LNCaP clone FGC (cell line): ENCODE data around the gene MMRN1.
"Not testable (repeated sequence)": the region's sequence is repeated elsewhere in the genome, so short reads cannot be mapped to it uniquely, and the experiment has no call there.

Source experiments
- DNase-seq: peaks from one replicate; pipeline ENCODE4 v3.0.0-alpha.2; 2011; ENCODE audit warnings: low read depth
- H3K4me3 ChIP-seq: 2 replicates; pipeline ENCODE4 v1.5.1; 2011; ENCODE audit warnings: mild to moderate bottlenecking, low read depth, low read length, control low read depth
- TF ChIP-seq, protein P1 (sequence below): IDR thresholded peaks from 2 replicates; pipeline ENCODE4 v1.5.1; 2012; ENCODE audit warnings: mild to moderate bottlenecking; ENCODE audit not compliant: control insufficient read depth, insufficient read depth; ENCODE audit errors: extremely low read depth

The MMRN1 gene

DNA sequence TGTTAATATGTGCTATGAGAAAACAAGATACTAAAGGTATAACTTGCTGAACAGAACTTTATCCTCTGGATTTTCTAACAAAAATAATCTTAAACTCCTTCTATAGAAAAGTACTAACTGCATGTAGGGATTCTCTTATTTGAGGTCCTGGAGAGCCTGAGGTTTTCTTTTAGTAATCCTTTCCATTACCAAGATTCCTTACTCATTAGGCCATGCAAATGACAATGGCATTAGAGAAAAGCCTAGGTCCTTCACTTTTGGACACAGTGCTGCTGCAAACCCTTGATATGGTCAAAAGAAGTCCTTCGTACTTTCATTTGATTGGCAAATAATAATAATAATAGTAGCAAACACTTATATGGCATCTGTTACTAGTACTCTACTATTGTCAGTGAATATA, 3.2 kb downstream of the MMRN1 start:
- TF ChIP-seq, protein P1, sequence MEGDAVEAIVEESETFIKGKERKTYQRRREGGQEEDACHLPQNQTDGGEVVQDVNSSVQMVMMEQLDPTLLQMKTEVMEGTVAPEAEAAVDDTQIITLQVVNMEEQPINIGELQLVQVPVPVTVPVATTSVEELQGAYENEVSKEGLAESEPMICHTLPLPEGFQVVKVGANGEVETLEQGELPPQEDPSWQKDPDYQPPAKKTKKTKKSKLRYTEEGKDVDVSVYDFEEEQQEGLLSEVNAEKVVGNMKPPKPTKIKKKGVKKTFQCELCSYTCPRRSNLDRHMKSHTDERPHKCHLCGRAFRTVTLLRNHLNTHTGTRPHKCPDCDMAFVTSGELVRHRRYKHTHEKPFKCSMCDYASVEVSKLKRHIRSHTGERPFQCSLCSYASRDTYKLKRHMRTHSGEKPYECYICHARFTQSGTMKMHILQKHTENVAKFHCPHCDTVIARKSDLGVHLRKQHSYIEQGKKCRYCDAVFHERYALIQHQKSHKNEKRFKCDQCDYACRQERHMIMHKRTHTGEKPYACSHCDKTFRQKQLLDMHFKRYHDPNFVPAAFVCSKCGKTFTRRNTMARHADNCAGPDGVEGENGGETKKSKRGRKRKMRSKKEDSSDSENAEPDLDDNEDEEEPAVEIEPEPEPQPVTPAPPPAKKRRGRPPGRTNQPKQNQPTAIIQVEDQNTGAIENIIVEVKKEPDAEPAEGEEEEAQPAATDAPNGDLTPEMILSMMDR: no peak
- no peak for DNase-seq
- H3K4me3 ChIP-seq: no peak overlapping the region

DNA sequence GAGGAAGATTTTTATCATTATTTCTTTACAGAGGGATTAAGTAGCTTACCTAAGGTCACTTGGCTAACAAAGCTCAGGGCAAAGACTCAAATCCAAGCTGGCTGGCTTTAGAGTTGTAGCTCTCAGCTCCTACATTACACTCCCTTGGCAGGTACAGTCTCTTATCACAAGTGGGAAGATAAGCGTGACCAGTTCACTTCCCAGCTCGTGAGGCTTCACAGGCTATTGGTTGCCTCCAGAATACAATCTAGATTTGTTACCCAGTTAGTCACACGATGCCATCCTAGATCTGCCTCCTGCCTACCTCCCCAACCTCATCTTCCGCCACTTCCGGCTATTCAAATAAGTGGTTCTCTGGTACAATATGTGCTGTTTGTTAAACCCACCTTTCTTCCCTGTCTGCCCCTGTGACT, 3.7 kb downstream of the MMRN1 start:
- TF ChIP-seq, protein P1: no peak
- peak; percentile 92 for DNase-seq
- H3K4me3 ChIP-seq: no peak overlapping the region

DNA sequence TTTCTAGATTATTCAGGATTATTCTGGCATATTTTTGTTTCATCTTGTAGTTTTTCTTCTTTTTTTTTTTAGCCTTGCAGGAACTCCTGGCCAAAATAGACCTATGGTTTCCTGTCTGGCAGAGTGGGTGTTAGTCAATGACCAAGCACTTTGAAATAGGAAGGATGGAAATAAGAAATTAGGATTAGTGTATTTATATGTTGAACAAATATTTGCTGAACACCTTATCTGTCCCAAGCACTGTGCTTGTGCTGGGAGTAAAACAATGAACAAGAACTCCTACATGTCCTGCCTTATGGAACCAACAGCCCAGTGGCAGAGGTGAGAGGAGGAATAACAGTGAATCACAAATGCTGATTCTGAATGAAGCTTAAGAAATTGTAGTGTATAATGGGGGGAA, 4.5 kb downstream of the MMRN1 start:
- peak; percentile 34 for DNase-seq
- no peak overlapping the region for H3K4me3 ChIP-seq
- TF ChIP-seq, protein P1: no peak

DNA sequence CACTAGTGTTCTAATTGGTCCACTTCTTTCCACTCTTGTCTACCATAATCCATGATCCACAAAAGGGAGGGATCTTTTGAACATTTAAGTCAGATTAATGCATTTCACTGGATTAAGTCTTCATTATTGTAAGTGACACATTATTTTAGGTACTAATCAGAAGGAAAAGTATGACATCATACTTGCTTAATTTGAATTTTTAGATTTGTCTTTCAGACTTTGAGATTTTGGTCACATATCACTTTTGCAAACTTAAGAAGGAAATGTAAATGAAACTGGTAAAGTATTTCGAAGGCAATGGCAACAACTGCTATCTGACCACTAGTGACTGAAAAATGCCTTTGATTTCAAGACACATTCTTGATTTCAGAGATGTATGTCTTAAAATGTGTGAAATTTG, 5.2 kb downstream of the MMRN1 start:
- TF ChIP-seq, protein P1: no peak
- no peak overlapping the region for H3K4me3 ChIP-seq
- no peak for DNase-seq

DNA sequence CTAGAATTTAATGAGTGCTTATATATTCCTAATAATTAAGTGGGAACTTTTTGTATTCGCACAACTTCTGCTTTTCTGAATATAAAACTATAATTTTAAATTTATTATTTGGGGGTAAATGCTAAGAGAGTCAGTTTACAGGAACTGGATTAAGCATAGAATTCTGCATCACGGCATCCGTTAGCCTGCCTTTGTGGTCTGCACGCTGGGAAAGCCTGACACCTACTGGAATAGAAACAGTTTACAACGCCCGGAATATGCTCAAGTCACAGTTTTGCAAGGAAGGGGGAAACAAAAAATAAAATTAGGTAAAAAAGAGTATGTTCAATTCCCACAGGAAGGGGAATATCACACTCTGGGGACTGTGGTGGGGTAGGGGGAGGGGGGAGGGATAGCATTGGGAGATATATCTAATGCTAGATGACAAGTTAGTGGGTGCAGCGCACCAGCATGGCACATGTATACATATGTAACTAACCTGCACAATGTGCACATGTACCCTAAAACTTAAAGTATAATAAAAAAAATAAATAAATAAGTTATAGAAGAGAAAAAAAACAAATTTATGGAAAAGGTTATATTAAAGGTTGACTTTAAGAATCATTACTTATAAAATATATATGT, 7.3 kb downstream of the MMRN1 start:
- not testable (repeated sequence) for DNase-seq, H3K4me3 ChIP-seq
- TF ChIP-seq, protein P1: peak; percentile 84

DNA sequence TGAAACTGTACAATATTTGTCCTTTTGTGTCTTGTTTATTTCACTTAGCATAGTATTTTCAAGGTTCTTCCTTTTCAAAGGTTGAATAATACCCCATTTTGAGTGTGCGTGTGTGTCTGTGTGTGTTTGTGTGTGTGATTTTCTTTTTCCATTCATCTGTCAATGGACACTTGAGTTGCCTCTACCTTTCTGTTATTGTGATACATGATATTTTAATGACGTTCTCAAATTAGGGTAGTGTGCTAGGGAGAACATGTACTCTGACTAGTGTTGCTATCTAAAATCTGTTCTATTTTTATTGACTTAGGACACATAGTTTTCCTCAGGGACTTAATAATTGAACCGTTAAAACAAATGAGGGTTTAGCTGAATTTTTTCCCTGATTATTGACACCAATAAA, 9.9 kb downstream of the MMRN1 start:
- TF ChIP-seq, protein P1: no peak
- DNase-seq: no peak
- no peak overlapping the region for H3K4me3 ChIP-seq

DNA sequence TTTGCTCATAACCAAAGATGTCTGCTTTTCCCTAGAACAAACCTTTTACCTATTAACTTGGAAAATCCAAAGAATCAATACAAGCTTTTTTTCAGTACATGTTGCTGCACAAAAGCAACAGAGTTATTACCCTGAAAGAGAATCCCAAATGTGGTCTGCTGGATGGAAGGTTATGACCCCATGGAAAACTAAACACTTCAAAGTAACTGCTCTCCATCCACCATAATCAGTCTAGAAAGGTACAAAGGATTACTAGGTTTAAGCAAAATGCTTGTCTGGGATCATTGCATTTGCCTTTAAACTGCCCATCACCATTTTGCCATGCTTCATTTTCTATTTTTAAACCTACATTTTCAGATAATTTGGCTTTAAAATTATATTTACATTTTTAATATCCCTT, 11.7 kb downstream of the MMRN1 start:
- H3K4me3 ChIP-seq: no peak overlapping the region
- TF ChIP-seq, protein P1: no peak
- DNase-seq: no peak
